GM15510 (cell line): ENCODE data around the gene RSRC1.

ENCODE experiments used
- POLR2A ChIP-seq: IDR thresholded peaks from 3 replicates; pipeline ENCODE4 v1.6.1; 2011; ENCODE audit warnings: borderline replicate concordance; ENCODE audit not compliant: insufficient read length; ENCODE audit errors: extremely low read depth

Gene RSRC1

DNA sequence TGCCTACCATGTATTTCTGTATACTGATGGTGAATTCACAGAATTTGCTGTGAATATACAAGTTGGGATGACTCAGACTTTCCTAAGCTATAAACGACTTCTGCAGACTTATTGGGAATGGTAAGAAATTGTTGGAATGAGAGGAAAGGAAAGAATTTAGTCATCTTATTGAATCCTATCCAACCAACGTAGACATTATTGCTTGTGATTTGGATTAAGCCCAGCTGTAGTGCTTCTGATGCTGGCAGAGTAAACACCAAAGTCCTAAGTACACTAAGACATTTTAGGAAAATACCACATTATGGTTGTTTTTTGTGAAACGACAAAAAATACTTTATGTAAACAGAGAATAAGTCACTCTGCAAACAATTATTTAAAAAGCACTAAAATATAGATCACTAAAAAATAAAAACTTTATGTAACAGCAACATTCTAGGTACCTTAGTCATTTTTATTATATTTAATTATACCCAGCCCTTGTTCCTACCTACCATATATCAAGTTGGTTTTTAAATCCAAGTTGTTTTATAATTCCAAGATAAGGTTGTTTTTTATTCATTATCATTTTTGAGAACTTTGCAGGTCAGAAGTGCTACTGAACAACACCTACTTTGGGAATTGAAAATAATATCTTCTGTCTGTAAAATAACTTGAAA is 361.9 kb downstream of the RSRC1 start:
- no peak for TF ChIP-seq POLR2A

GRCh38 chr3:158479051-158479450 is 369.2 kb downstream of the RSRC1 start:
- no peak for TF ChIP-seq POLR2A

DNA sequence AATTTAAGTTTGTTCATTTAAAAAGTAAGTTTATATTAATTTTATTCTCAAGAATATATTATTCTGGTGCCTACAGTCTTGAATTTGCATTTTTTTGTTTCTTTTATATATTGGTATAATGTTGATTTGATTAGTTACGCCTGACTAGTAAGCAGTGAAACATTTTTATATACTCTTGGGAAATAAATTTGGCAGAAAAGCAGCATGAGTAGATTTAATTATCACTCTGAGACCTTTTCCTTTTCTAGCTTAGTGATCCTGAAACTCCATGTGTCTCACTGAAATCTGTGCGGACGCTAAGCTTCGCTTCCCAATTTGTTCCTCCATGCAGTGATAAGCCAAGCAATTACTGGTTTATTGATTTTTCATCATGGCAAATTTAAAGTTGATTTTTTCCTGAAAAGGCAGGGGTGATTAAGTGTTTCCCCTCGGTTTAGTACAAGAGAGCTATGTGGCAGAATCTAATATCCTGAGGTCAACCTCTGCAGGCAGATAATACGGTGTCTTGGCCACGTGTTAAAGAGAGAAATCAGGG is 373.9 kb downstream of the RSRC1 start:
- no peak for TF ChIP-seq POLR2A

DNA sequence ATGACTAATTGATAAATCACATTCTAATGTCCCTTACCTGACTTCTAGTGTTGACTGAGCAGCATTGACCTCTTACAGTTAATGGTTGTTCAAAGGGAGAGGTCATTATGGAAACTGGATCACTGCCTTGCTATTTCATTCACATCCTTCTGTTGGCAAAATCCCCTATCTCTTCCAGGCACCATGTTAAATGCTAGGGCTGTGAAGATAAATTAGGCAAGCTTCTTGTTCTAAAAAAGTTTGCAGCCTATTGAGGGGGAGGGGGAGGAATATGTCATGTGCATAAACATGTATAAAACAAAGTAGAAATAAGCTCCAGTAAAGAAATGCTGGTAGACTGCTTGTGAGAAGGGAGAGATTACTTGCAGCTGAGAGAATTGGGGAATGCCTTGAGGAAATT is 376.3 kb downstream of the RSRC1 start:
- no peak for TF ChIP-seq POLR2A

DNA sequence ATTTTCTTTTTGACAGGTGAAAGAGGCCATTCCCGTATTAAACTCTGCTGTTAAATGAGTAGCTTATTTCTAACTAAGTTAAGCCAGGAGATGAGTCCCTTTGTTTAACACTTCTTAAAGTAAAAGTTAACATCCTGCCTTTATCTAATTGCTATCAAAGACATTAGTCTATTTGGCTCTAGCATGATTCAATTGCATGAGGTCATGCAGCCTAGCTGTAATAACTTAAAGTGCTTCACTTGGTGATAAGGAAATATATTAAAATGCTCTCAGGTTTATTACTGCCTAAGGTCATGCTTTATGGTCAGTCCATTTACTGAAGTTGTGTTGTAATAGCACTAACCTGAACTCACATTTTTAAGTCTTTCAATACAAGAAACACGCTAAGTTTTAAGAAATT is 378.8 kb downstream of the RSRC1 start:
- no peak for TF ChIP-seq POLR2A

DNA sequence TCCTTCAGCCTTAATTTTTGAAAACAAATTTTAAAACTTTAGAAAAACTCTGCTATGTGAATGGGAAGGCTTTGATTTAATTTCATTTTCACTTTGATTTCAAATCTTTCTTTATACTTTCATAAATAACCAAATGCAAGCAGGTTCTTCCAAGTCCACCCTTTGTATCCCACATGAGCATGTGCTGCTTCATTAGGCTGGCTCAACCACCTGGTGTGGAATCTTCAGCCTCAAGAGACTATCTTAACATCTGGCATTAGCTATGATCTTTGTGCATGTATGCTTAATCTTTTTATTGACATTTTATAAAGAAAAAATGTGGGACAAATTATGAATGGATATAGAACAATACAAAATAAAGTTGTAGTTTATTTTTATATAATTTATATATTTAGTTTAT is 379.3 kb downstream of the RSRC1 start:
- TF ChIP-seq POLR2A, result no peak

DNA sequence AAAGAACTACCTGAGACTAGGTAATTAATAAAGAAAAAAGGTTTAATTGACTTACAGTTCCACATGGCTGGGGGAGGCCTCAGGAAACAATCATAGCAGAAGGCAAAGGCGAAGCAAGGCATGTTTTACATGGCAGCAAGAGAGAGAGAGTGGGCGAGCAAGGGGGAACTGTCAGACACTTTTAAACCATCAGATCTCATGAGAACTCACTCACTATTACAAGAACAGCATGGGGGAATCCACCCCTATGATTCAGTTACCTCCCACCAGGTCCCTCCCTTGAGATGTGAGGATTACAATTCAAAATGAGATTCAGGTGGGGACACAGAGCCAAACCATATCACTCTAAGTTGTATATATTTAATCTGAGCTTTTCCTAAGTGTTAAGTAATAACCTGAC is 382.1 kb downstream of the RSRC1 start:
- TF ChIP-seq POLR2A, result no peak

GRCh38 chr3:158492685-158493084 is 382.8 kb downstream of the RSRC1 start:
- no peak for TF ChIP-seq POLR2A

GRCh38 chr3:158493931-158494330 is 384.0 kb downstream of the RSRC1 start:
- no peak for TF ChIP-seq POLR2A

- TF ChIP-seq POLR2A, result no peak
These were observed 384.8 kb downstream of the RSRC1 start for GRCh38 chr3:158494673-158495072.

DNA sequence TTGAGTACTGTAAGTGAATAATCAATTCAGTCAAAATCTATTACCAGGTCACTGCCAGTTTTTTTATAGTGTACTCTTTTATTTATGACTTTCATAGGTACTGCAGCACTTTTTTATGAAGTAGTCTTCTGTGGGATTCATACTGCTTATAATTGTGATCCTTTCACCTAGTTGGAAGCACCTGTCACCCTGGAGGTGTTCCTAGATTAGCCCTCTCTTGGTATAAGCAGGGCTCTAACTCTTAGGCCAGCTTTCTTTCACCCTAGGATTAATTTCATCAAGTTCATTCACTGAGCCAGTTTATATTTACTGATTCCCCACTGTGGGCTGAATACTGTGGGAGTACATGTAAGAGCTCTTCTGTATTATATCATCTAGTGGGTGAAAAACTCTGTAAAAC is 395.2 kb downstream of the RSRC1 start:
- TF ChIP-seq POLR2A, result no peak

DNA sequence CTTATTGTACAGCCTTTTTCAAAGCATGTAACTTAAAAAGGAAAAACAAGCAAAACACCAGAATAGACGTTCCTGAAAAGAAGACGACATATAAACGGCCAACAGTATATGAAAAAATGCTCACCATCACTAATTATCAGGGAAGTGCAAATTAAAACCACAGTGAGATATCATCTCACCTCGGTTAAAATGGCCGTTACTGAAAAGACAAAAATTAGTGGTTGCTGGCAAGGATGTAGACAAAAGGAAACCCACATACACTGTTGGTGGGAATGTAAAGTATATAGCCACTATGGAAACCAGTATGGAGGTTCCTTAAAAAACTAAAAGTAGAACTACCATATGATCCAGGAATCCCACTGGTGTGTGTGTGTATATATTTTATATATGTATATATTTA is 396.6 kb downstream of the RSRC1 start:
- no peak for TF ChIP-seq POLR2A

DNA sequence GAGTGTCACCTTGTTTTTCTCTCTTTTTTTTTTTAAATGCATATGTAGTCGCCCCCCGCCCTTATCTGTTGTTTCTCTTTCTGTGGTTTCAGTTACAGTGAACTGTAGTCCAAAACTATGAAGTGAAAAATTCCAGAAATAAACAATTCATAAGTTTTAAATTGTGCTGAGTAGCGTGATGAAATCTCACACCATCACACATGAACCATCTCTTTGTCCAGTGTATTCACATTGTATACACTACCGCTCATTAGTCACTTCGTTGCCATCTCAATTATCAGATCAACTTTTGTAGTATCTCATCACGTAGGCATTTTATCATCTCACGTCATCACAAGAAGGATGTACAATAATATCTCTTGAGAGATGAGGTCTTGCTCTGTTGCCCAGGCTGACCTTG is 398.6 kb downstream of the RSRC1 start:
- TF ChIP-seq POLR2A, result no peak

- no peak for TF ChIP-seq POLR2A
These were observed 400.0 kb downstream of the RSRC1 start for GRCh38 chr3:158509891-158510290.

DNA sequence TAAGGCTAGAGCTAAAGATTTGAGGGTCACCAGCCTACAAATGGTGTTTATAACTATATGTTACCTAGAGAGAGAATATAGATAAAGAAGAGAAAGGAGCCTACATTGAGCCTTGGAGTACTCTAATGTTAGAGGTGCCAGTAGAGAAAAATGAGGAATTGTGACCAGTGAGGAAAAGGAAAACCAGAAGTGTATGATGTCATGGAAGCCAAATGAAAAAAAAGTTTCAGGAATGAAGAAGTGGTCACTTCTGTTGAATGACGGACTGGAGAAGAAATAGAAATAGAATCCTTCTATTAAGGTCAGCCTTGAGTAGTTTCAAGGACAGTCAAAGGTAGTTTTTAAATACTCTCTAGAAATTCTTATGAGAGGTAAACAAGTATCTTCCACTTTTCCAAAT is 409.9 kb downstream of the RSRC1 start:
- no peak for TF ChIP-seq POLR2A

DNA sequence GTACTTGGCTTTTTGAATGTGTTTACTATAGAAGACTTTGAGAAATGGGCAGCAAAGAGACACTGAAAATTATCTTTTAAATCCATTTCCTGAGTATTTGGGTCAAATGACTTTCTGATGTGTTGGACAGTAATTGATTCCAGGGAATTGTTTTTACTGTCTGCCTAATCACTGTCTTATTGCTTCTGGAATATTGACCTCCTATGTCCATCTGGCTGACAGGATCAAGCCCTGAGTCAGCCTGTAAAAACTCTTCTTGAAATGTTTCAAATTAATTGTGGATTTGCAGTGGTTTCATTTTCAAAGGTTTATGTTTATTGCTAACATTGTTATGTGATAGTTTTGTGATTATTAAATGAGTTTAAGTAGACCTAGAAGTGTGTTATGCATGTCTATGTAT is 410.5 kb downstream of the RSRC1 start:
- no peak for TF ChIP-seq POLR2A
